HepG2 (cell line): ENCODE data around the gene HORMAD2. TPM values are rescaled to one million over a fixed set of nuclear protein-coding genes. Genes with fewer than 3 reads are reported as not detected.

ENCODE experiments used
- CEBPG ChIP-seq: IDR thresholded peaks from 2 replicates; pipeline ENCODE4 v1.6.1; 2016
- GABPA ChIP-seq, 2 experiments: IDR thresholded peaks; 2 replicates each; pipeline ENCODE4 v1.6.1; 2011 to 2016; ENCODE audit warnings: low read depth in 2 of 2, low read length in 1 of 2, missing biosample characterization in 1 of 2, missing genetic modification characterization in 1 of 2
- IRF2 ChIP-seq: IDR thresholded peaks from 2 replicates; pipeline ENCODE4 v1.6.1; 2018; ENCODE audit warnings: missing genetic modification reagents, missing compliant biosample characterization
- NBN ChIP-seq: fragments of 450-650 bp; conservative IDR thresholded peaks from 2 replicates; pipeline ENCODE4 v1.6.1; 2017
- NCOA2 ChIP-seq: sonication (generic); formaldehyde crosslinking; IDR thresholded peaks from 2 replicates; pipeline ENCODE4 v1.8.0; 2022; ENCODE audit warnings: inconsistent platforms
- PHF21A ChIP-seq: sonication (generic); formaldehyde crosslinking; IDR thresholded peaks from 2 replicates; pipeline ENCODE4 v1.5.0; 2020; ENCODE audit warnings: mild to moderate bottlenecking, missing genetic modification reagents
- POLR2A ChIP-seq, 2 experiments: IDR thresholded peaks; 2 replicates each; pipeline ENCODE4 v1.6.1; 2011; ENCODE audit warnings: low read depth in 2 of 2, low read length in 2 of 2, mild to moderate bottlenecking in 1 of 2, moderate library complexity in 1 of 2; ENCODE audit not compliant: insufficient read depth in 1 of 2
- RAD51 ChIP-seq: fragments of 450-650 bp; IDR thresholded peaks from 2 replicates; pipeline ENCODE4 v1.6.1; 2016; ENCODE audit warnings: borderline replicate concordance
- SP2 ChIP-seq: sonication (generic); formaldehyde crosslinking; IDR thresholded peaks from 2 replicates; pipeline ENCODE4 v1.5.1; 2020; ENCODE audit warnings: mild to moderate bottlenecking, missing genetic modification reagents
- THRA ChIP-seq: sonication (generic); formaldehyde crosslinking; IDR thresholded peaks from 2 replicates; pipeline ENCODE4 v1.4.0; 2020; ENCODE audit warnings: missing genetic modification reagents, borderline replicate concordance
- ZBTB26 ChIP-seq: IDR thresholded peaks from 2 replicates; pipeline ENCODE4 v1.6.1; 2016; ENCODE audit warnings: missing compliant biosample characterization, missing genetic modification reagents, borderline replicate concordance
- ZBTB49 ChIP-seq: sonication (generic); formaldehyde crosslinking; IDR thresholded peaks from 2 replicates; pipeline ENCODE4 v1.4.0; 2020; ENCODE audit warnings: missing genetic modification reagents, borderline replicate concordance
- ZFP36L1 ChIP-seq: sonication (generic); formaldehyde crosslinking; IDR thresholded peaks from 2 replicates; pipeline ENCODE4 v1.8.0; 2022; ENCODE audit warnings: mild to moderate bottlenecking, missing genetic modification reagents, moderate library complexity
- ZFY ChIP-seq: sonication (generic); formaldehyde crosslinking; IDR thresholded peaks from 2 replicates; pipeline ENCODE4 v1.4.0; 2020; ENCODE audit warnings: missing genetic modification reagents
- ZKSCAN5 ChIP-seq: sonication (generic); formaldehyde crosslinking; IDR thresholded peaks from 2 replicates; pipeline ENCODE4 v1.5.1; 2020; ENCODE audit warnings: mild to moderate bottlenecking, missing genetic modification reagents
- ZNF441 ChIP-seq: sonication (generic); formaldehyde crosslinking; IDR thresholded peaks from 2 replicates; pipeline ENCODE4 v1.7.0; 2021; ENCODE audit warnings: missing genetic modification reagents, borderline replicate concordance
- ZNF468 ChIP-seq: sonication (generic); formaldehyde crosslinking; IDR thresholded peaks from 2 replicates; pipeline ENCODE4 v1.8.0; 2022; ENCODE audit warnings: mild to moderate bottlenecking, moderate library complexity, missing genetic modification reagents
- ZNF674 ChIP-seq: sonication (generic); formaldehyde crosslinking; IDR thresholded peaks from 2 replicates; pipeline ENCODE4 v1.5.0; 2020; ENCODE audit warnings: low read depth, mild to moderate bottlenecking, missing genetic modification reagents
- ZNF724P ChIP-seq: sonication (generic); formaldehyde crosslinking; IDR thresholded peaks from 2 replicates; pipeline ENCODE4 v1.8.0; 2022; ENCODE audit warnings: missing genetic modification reagents, borderline replicate concordance
- ZNF879 ChIP-seq: sonication (generic); formaldehyde crosslinking; IDR thresholded peaks from 2 replicates; pipeline ENCODE4 v1.8.1; 2023; ENCODE audit warnings: missing genetic modification reagents
- polyA plus RNA-seq, 8 experiments: library from polyadenylated mRNA; depleted of rRNA in 3 of 8; stranded (reverse) in 7 of 8; unstranded in 1 of 8; fragments of >200 nt; fragmentation: Illumina TruSeq in 4 of 8; extraction: Trizol in 4 of 8; gene quantifications; 2 replicates each; pipeline versions ENCODE4 v1.2.1 to v1.2.3, GENCODE V29; 2011 to 2016; ENCODE audit warnings: low read depth in 4 of 8, missing spikeins in 1 of 8, mixed read lengths in 1 of 8; ENCODE audit not compliant: insufficient read depth in 1 of 8
- total RNA-seq, 5 experiments: library from RNA; depleted of rRNA; stranded (reverse); fragments of >200 nt; fragmentation: Illumina TruSeq; extraction: Trizol; gene quantifications; 2 replicates each; pipeline ENCODE4 v1.2.3, GENCODE V29; 2016; ENCODE audit warnings: low read depth in 1 of 5
- TF ChIP-seq, protein P1 (sequence below): fragments of 450-650 bp; IDR thresholded peaks from 2 replicates; pipeline ENCODE4 v1.6.1; 2016
- TF ChIP-seq, protein P2 (sequence below): sonication (generic); formaldehyde crosslinking; IDR thresholded peaks from 2 replicates; pipeline ENCODE4 v1.4.0; 2020; ENCODE audit warnings: missing genetic modification reagents

The HORMAD2 gene
- total and polyA plus RNA-seq, 2 of the 13 experiments (the other 11 are each of a cell fraction or from before 2014, with no cell fraction given), result not detected

- 0 out of 2 replicates have a peak, but pooled peaks have one; percentile 14 for TF ChIP-seq THRA
- TF ChIP-seq ZNF674 (CRISPR knock-in tag), result no peak
- no peak for TF ChIP-seq ZFY (CRISPR knock-in tag)
- peak; percentile 62; the same call in 1 of the 2 replicates for TF ChIP-seq NCOA2 (CRISPR knock-in tag)
- no peak for TF ChIP-seq GABPA (IDR thresholded peaks at IDR 0.05; ENCODE audit: low read depth, low read length)
- TF ChIP-seq GABPA (CRISPR knock-in tag; IDR thresholded peaks at IDR 0.05; ENCODE audit: low read depth), result no peak
- TF ChIP-seq ZKSCAN5, result no peak
- TF ChIP-seq RAD51, result no peak
- no peak for TF ChIP-seq NBN
- no peak for TF ChIP-seq ZNF879 (CRISPR knock-in tag)
- no peak for TF ChIP-seq POLR2A (IDR thresholded peaks at IDR 0.05; ENCODE audit: insufficient read depth in 1 of 2, low read depth in 2 of 2, low read length in 2 of 2)
- no peak for TF ChIP-seq SP2 (CRISPR knock-in tag)
- TF ChIP-seq, protein P1, sequence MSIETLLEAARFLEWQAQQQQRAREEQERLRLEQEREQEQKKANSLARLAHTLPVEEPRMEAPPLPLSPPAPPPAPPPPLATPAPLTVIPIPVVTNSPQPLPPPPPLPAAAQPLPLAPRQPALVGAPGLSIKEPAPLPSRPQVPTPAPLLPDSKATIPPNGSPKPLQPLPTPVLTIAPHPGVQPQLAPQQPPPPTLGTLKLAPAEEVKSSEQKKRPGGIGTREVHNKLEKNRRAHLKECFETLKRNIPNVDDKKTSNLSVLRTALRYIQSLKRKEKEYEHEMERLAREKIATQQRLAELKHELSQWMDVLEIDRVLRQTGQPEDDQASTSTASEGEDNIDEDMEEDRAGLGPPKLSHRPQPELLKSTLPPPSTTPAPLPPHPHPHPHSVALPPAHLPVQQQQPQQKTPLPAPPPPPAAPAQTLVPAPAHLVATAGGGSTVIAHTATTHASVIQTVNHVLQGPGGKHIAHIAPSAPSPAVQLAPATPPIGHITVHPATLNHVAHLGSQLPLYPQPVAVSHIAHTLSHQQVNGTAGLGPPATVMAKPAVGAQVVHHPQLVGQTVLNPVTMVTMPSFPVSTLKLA, result no peak
- TF ChIP-seq ZBTB26 (CRISPR knock-in tag), result no peak
- TF ChIP-seq ZBTB49 (CRISPR knock-in tag), result no peak
- TF ChIP-seq, protein P2, sequence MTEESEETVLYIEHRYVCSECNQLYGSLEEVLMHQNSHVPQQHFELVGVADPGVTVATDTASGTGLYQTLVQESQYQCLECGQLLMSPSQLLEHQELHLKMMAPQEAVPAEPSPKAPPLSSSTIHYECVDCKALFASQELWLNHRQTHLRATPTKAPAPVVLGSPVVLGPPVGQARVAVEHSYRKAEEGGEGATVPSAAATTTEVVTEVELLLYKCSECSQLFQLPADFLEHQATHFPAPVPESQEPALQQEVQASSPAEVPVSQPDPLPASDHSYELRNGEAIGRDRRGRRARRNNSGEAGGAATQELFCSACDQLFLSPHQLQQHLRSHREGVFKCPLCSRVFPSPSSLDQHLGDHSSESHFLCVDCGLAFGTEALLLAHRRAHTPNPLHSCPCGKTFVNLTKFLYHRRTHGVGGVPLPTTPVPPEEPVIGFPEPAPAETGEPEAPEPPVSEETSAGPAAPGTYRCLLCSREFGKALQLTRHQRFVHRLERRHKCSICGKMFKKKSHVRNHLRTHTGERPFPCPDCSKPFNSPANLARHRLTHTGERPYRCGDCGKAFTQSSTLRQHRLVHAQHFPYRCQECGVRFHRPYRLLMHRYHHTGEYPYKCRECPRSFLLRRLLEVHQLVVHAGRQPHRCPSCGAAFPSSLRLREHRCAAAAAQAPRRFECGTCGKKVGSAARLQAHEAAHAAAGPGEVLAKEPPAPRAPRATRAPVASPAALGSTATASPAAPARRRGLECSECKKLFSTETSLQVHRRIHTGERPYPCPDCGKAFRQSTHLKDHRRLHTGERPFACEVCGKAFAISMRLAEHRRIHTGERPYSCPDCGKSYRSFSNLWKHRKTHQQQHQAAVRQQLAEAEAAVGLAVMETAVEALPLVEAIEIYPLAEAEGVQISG (CRISPR knock-in tag), result no peak
- TF ChIP-seq ZFP36L1 (CRISPR knock-in tag), result no peak
- no peak for TF ChIP-seq ZNF724P
- TF ChIP-seq PHF21A, result peak; percentile 91
- no peak; the same call in 1 of the 2 replicates for TF ChIP-seq CEBPG (CRISPR knock-in tag)
- peak; percentile 51; the same call in 1 of the 2 replicates for TF ChIP-seq IRF2
- TF ChIP-seq ZNF441, result no peak
- TF ChIP-seq ZNF468 (CRISPR knock-in tag), result no peak
Observed at GRCh38 chr22:30210235-30210909, 130.1 kb downstream of the HORMAD2 start (continued).
